Upper lobe of right lung (tissue), 1 donor: Measurements from ENCODE around the gene MYEOV. TPM values are rescaled to one million over a fixed set of nuclear protein-coding genes. Genes with fewer than 3 reads are reported as not detected.
A peak's percentile ranks its signal among the peaks of the same experiment; 100 is the strongest.

Experiments used
- ATAC-seq: fragments of 200-7000 bp; cut with Tn5 transposase; one replicate; pipeline ENCODE4 v1.9.1; 2020; ENCODE audit warnings: mild to moderate bottlenecking, moderate library complexity
- DNase-seq: peaks from one replicate; pipeline ENCODE4 v3.0.0-alpha.2; 2020
- H3K27ac ChIP-seq: fragments of 200-600 bp; one replicate; pipeline ENCODE4 v1.8.0; 2022
- H3K27me3 ChIP-seq: fragments of 200-600 bp; one replicate; pipeline ENCODE4 v1.8.0; 2022; ENCODE audit warnings: mild to moderate bottlenecking
- H3K36me3 ChIP-seq: fragments of 200-600 bp; one replicate; pipeline ENCODE4 v1.8.0; 2022
- H3K4me1 ChIP-seq: fragments of 200-600 bp; one replicate; pipeline ENCODE4 v1.8.0; 2022
- H3K4me3 ChIP-seq: fragments of 200-600 bp; one replicate; pipeline ENCODE4 v1.8.0; 2022; ENCODE audit warnings: mild to moderate bottlenecking
- H3K9me3 ChIP-seq: fragments of 200-600 bp; one replicate; pipeline ENCODE4 v1.8.0; 2022
- CTCF ChIP-seq: fragments of 200-600 bp; IDR thresholded peaks from one replicate; pipeline ENCODE4 v1.8.0; 2022; ENCODE audit warnings: antibody characterized with exemption
- intact Hi-C: fragments of 100-400 bp; cut with DNase I; formaldehyde crosslinking; loops from one replicate; pipeline ENCODE4 v1.11.0; 2022
- total RNA-seq: library from RNA; stranded (reverse); fragmentation: NEBNext Ultra II Directional; extraction: Animal tissue kit (Norgen Biotek cat#: 25700); gene quantifications from one replicate; pipeline ENCODE4 v1.2.1, GENCODE V29; 2021
- donor health status: DM: no; HTN: yes; CAD: no; lungs with severe emphysema.

Gene MYEOV
- total RNA-seq, 1 donor from 2014 or later = 0.23 TPM

- H3K27ac ChIP-seq = no peak overlapping the region
- peak; percentile 37 for DNase-seq
- H3K9me3 ChIP-seq = no peaks in the 10 kb centered on the region
- ATAC-seq = no peak
- H3K4me1 ChIP-seq = no peaks in the 10 kb centered on the region
- TF ChIP-seq CTCF = no peak
- H3K36me3 ChIP-seq = no peaks in the 10 kb centered on the region
- no peak overlapping the region for H3K4me3 ChIP-seq
- intact Hi-C loops = no loop called here
- no peaks in the 10 kb centered on the region for H3K27me3 ChIP-seq
Observed at GRCh38 chr11:69328231-69328630, 34.3 kb downstream of the MYEOV start.

- H3K36me3 ChIP-seq = no peaks in the 10 kb centered on the region
- no peaks in the 10 kb centered on the region for H3K9me3 ChIP-seq
- intact Hi-C loops = no loop called here
- no peaks in the 10 kb centered on the region for H3K4me1 ChIP-seq
- TF ChIP-seq CTCF = no peak
- H3K27me3 ChIP-seq = no peaks in the 10 kb centered on the region
- H3K27ac ChIP-seq = no peak overlapping the region
- no peak for ATAC-seq
- H3K4me3 ChIP-seq = no peak overlapping the region
- no peak for DNase-seq
Observed at GRCh38 chr11:69329581-69329980, 35.6 kb downstream of the MYEOV start.

- DNase-seq (no peak), ATAC-seq (no peak)
- H3K9me3 ChIP-seq = no peaks in the 10 kb centered on the region
- no peak overlapping the region for H3K4me3 ChIP-seq
- TF ChIP-seq CTCF = no peak
- no peaks in the 10 kb centered on the region for H3K36me3 ChIP-seq
- intact Hi-C loops = no loop called here
- H3K4me1 ChIP-seq = no peaks in the 10 kb centered on the region
- H3K27ac ChIP-seq = no peak overlapping the region
- no peaks in the 10 kb centered on the region for H3K27me3 ChIP-seq
Observed at GRCh38 chr11:69330330-69330729, 36.4 kb downstream of the MYEOV start.

GRCh38 chr11:69333149-69333710 is 39.3 kb downstream of the MYEOV start:
- no peaks in the 10 kb centered on the region for H3K27me3 ChIP-seq
- no peak for DNase-seq
- TF ChIP-seq CTCF = no peak
- no peak overlapping the region for H3K27ac ChIP-seq
- no peaks in the 10 kb centered on the region for H3K36me3 ChIP-seq
- H3K9me3 ChIP-seq = no peaks in the 10 kb centered on the region
- no peaks in the 10 kb centered on the region for H3K4me1 ChIP-seq
- no peak overlapping the region for H3K4me3 ChIP-seq
- intact Hi-C loops = no loop called here
- ATAC-seq = no peak

GRCh38 chr11:69333879-69334278 is 39.9 kb downstream of the MYEOV start:
- H3K4me1 ChIP-seq = no peaks in the 10 kb centered on the region
- H3K36me3 ChIP-seq = no peaks in the 10 kb centered on the region
- H3K4me3 ChIP-seq = no peak overlapping the region
- no peak for TF ChIP-seq CTCF
- intact Hi-C loops = no loop called here
- H3K27me3 ChIP-seq = no peaks in the 10 kb centered on the region
- ATAC-seq (no peak), DNase-seq (peak; percentile 8)
- H3K27ac ChIP-seq = no peak overlapping the region
- H3K9me3 ChIP-seq = no peaks in the 10 kb centered on the region
